ENCODE data around the gene NFKBIE.

- peak; percentile 65 to 92 (median 82) for TF ChIP-seq CTCF (IDR thresholded peaks at IDR 0.05)
- no peak for TF ChIP-seq POLR2AphosphoS5 (IDR thresholded peaks at IDR 0.05)
Measured at GRCh38 chr6:44268095-44268628, 2.8 kb upstream of the NFKBIE start.

Data from upper lobe of left lung (tissue), 4 donors.